ENCODE results near the gene GRHL3.

GRHL3 gene

GRCh38 chr1:24403806-24404205, 84.6 kb downstream of the GRHL3 start:
- DNase-seq = no peak
